Breast epithelium (tissue), 3 donors: Measurements from ENCODE around the gene SLC9B2.

ENCODE experiments used
- CTCF ChIP-seq, 3 donors: fragments of 450-650 bp; IDR thresholded peaks; one replicate each; pipeline ENCODE4 v1.5.1; 2016 to 2017; ENCODE audit warnings: antibody characterized with exemption in 3 of 3, mild to moderate bottlenecking in 3 of 3, moderate library complexity in 3 of 3
- POLR2A ChIP-seq: fragments of 450-650 bp; IDR thresholded peaks from one replicate; pipeline ENCODE4 v1.6.1; 2016; ENCODE audit warnings: antibody characterized with exemption, mild to moderate bottlenecking, moderate library complexity

GRCh38 chr4:103075894-103076746 lies 441 bp downstream of the SLC9B2 start:
- TF ChIP-seq POLR2A (no peak), CTCF (IDR thresholded peaks at IDR 0.05) (no peak)
